HTR-8/SVneo (cell line): ENCODE data around the gene NUCKS1.

Source experiments
- DNase-seq: peaks from one replicate; pipeline ENCODE4 v3.0.0; 2011; ENCODE audit warnings: low spot score, mixed read lengths; ENCODE audit not compliant: insufficient read length
- FAIRE-seq: peaks from 2 replicates; lab custom pipeline; 2011; peaks lifted over from hg19 to GRCh38; lab: Jason Lieb, UNC

The NUCKS1 gene

DNA sequence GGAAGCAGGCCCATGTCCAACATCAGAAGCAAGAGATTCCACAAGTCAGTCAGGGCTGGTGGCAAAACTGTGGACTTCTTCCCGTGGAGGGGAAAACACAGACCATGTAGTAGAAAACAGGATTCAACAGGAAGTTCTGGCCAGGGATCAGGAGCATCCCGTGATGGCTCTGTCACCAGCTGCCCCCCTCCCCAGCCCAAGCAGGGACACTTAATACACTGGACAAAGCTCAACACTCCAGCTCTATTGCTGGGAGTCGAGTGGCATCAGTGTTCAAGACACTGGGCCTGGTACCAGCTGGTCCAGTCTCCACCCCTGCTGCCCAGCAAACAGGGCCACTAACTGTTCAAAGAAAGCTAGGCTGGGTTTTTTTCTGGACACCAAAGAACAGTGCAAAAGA lies 73.4 kb downstream of the NUCKS1 start:
- DNase-seq: no peak
- FAIRE-seq: no peak

DNA sequence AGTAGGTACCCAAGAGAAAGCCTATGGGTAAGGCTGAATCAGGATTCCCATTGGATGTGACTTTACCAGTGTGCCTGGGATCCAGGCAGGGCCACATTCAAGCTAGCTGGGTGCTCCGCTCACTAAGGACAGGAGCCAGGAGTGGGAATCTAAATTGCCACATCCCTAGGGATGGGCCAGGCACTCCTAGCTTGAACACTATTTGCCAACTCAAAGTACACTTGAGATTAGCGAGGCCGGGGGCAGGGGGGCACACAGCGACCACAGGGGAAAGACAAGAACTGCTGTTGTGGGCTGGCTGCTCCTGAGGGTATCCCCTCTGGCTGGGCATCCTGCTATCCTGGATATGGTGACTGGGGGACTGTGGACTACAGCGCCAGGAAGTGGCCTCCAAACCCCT lies 74.0 kb downstream of the NUCKS1 start:
- FAIRE-seq (no peak), DNase-seq (no peak)

DNA sequence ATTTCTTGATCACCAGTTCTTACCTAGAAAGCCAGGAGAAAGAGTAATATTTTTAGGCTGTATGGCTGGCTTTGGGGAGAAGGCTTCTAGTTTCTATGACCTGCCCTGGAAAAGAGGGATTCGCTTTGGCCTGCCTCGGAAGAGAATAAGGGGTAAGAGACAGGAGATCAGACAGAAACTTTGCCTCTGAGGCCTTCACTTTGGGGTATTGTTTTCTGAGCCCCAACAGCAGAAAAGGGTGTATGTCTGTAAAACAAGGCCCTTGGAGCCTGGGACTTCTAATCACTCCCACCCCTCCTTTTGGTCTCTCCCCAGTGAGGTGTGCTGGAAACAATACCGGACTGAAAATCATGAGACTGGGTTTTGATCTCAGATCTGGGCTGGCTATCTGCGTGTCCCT lies 74.7 kb downstream of the NUCKS1 start:
- FAIRE-seq (no peak), DNase-seq (no peak)

DNA sequence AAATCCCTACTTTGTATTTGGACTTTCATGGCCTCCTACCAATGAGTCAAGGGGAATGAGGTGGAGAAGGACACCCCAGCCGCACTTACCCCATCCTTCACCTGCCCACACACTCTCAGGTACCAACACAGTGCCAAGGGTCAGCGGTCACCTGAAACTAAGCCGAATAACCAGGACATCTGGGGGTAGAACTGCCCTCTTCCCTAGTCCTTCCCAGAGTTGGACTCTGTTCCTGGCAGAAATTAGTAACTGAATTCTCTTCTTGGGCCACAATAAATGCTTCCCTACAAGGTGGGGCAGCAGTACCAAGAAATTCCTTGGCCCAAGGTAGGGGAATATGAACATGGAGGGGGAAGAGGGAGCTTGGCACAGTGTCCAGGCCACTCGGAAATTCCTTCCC lies 77.0 kb downstream of the NUCKS1 start:
- DNase-seq (no peak), FAIRE-seq (no peak)

DNA sequence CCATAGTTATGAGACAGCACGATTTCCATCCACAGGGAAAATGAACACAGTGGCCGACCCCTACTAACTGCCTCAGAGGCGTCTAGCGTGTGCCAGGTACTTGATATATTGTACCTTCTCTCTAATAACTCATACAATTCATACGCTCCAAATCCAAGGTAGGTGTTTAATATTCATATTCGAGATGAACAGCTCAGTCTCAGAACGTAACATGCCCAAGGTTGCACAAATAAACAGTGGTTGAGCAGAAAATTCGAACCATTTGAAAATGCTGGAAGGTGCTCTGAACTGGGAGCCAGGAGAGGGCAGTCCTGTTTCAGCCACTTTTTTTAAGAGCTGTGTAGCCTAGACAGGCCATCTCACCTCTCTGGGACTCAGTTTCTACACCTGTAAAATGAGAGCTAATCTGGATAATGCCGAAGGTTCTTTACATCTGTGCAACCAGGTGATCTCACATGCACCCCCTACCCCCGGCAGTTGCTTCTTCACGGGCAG lies 77.5 kb downstream of the NUCKS1 start:
- DNase-seq (no peak), FAIRE-seq (no peak)

DNA sequence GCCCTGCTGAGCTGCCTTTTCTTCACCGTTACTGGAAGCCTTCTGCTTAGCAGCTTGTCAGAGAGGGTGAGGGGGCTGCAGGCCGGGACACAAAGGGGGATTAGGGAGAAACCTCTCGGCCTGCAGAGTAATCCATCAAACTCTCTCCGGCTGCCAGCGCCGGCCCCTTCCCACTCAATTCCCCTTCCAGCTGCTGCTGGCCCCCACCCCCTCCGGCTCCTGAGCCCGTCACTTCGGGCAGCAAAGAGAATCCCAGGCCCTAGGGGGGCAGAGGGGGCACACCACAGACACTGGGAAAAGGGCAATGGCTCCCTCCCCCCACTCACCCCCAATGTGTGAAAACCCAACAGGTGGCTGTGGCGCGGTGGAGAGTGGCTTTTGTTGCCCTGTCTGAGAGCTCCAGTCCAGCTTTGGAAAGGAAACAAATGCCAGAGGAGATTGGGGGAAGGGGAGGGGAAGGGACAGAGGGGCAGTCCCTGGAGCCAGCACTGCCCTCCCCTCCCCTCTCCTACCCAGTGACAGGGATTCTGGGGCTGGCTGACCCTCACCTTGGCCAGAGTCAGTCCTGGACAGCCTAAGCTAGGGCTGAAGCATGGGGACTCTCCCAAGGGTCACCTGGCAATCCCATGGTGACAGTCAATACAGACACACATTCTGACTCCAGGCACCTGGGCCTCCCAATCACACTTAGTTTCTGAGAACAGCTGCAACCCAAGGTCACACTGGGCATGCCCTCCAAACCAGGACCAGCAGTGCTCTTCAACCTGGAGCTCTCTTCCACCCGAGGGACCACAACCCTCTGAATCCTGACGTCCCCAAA lies 79.2 kb downstream of the NUCKS1 start:
- no peak for FAIRE-seq
- no peak for DNase-seq

DNA sequence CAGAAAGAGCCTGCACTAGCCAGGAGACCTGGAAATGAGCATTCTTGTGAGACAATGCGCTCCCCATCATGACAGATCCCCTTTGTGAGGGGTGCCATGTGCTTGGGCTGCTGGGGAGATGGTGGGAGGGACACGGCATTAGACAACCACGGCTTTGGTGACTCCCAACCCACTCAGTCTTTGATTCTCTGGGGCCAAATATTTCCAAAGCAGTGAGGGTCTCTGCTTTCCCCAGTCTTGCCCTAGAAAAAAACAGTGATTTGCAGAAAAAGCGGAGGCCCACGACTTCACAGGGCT lies 79.9 kb downstream of the NUCKS1 start:
- DNase-seq: no peak
- FAIRE-seq: no peak

DNA sequence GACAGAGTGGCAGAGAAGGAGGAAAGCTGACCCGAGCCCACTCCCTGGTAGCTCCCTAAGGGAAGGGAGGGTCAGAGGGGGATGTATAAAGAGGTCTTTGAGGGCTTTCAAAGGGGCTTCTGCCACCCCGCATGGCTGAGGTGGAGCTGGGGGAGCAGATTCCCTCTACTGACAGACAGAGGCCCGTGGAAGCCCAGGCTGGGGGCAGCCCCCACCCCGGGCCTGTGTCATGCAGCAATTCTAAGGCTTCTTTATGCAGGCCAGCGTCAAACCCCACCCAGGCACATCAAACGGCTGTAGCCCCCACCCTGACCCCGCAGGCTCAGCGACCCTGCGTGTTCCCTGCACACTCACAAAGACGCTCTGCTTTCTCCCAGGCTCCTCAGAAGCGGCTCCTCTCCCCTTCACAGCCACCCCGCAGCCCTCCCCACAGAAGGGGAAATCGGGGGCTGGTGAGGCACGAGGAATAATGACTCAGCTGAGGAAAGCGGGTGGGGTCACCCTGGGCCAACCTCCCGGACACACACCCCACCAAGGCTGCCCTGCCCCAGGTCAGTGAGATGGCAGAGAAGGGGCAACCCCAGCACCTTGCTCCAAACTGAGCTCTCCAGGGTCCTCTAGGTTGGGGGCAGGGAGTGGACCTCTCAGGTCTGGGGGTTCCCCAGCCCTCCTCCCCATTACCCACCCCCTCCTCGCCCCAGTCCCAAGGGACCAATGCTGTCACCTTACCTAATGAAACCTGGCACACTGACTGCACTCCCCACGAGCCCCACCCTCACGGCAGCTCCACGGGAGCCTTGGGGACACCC lies 80.4 kb downstream of the NUCKS1 start:
- DNase-seq (no peak), FAIRE-seq (no peak)

DNA sequence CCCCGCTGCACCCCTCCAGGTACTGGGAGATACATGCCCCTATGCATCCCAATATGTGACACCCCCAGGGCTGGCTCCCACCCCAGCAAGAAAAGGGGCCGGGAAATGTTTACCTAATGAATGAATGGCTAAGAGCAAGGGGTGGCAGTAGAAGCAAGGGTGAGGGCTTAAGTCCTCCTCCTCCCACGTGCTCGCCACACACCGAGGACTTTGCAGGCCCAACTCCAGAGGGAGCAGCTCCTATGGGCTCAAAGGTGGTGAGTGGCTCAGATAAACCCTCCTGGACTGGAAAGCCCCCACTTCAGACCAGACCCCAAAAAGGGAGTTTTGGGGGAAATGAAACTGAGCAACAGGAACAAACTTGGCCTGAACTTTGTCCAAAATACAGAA lies 81.0 kb downstream of the NUCKS1 start:
- no peak for FAIRE-seq
- DNase-seq: no peak

DNA sequence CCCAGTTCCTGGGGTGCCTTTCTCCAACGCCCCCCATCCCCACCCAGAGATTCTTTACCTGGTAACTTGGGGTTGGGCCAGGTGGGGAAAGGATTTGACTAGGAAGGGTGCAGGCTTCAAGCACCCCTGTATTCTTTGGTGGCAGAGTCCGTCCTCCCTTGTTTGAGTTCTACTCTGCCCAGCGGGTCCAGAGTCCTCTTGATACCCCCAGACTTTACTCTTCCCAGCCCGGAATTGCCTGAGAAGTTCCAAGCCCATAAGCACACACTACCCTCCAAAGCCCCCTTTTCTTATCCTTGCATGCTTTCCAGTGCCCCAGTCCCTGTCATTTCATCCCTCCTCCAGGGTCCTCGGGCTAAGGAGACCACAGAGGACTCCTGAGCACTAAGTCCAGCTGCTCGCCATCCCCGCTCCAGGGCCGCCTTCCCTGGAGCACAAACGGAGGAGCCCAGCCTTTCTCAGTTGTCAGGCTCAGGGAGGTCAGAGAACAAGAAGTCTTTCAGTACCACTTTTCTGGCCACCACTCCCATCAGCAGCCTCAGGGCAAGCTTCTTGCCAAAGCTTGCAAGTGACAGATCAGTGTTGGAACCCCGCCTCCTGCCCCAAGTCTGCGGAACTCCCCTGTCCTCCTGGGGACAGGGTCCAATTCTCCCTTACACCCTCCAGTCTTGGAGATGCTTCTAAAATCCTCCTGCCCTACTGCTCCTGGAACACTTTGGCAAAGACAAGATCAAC lies 81.9 kb downstream of the NUCKS1 start:
- DNase-seq: no peak
- FAIRE-seq: no peak

DNA sequence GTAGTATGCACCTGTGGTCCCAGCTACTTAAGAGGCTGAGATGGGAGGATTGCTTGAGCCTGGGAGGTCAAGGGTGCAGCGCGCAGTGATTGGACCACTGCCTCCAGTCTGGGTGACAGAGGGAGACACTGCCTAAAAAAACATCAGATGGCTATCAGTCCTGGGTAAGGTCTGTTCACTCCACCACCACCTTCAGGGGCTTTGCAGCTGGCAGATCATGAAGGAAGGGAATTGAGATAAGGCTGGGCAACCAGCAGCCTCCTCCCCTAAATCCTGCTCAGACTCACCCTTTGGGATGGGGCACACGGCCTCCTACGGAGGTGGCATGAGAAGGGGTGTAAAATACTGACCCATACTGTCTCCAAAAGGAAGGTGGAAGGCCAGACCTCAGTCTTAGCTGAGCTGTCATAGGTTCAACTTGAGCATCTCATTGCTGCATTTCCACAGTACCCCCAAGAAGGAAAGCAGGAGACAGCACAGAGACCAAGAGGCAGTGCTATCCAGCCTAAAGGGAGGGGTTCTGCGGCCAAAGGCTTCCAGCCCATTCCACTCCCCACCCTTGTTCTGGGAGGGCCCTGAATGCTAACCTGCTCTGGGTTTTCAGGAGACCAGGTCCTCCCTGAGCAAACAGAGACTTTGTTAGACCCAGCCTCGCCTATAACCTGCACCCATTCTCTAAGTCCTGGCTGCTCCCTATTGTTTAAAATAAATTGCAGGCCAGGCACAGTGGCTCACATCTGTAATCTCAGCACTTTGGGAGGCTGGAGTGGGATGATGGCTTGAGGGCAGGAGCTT lies 83.4 kb downstream of the NUCKS1 start:
- FAIRE-seq: no peak
- DNase-seq: no peak

DNA sequence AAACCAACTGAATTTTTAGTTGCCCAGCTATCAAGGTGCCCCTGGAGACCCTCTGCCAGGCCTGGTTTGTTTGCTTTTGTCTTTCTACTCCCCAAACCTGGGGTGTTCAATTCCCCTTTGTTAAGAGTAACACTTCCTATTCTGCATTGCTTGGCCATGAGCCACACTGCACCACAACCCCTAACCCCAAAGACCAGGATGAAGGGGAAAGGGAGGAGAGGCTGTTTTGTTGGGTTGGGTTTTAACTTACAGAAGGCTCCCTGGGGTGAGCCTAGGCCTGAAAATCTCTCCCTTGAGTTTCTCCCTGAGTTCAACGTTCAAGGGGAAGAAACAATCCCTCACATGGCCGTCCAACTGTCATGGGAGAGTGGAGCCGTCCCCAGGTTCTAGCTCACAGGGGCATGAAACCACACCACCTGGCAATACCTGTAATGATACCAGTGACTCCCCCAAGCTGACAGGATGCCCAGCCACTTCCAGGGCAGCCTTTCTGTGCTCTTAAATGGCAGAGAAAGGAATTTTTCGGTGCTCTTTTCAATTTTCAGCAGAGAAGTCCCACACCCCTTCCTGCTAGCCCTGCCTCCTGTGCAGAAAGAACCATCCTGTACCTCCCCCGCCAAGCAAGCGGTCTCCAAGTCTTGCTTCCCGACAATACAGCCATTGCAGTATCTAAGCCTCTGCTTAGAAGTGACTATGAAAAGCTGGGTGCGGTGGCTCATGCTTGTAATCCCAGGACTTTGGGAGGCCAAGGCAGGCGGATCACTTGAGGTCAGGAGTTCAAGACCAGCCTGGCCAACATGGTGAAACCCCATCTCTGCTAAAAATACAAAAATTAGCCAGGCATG lies 84.6 kb downstream of the NUCKS1 start:
- no peak for FAIRE-seq
- DNase-seq: no peak

DNA sequence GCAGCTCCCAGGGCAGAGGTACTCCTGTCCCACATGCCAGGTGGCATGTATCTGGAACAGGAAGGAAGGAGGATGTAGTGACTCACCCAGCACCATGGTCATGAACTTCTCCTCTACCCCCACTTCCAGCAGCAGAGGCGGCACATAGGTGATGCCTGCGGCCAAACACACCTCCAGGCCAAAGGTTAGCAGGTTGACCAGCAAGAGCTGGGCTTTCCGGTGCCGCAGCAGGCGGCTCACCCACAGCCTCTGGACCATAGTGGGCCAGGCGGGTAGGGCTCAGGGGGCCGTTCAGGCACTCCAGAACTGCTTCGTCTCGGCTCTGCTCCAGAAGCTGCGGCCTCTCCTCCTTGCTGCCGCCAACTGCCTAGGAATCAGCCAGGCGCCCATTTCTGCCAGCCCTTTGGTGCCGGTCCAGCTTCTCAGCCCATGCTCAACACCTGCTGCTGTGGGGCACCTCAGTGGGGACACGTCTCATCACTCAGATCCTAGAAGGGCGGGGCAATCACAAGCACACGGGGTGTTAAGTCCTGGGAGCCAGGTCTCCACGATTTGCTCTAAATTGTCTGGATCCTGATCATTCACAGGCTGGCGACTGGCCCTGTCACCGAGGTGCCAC lies 85.5 kb downstream of the NUCKS1 start:
- no peak for DNase-seq

DNA sequence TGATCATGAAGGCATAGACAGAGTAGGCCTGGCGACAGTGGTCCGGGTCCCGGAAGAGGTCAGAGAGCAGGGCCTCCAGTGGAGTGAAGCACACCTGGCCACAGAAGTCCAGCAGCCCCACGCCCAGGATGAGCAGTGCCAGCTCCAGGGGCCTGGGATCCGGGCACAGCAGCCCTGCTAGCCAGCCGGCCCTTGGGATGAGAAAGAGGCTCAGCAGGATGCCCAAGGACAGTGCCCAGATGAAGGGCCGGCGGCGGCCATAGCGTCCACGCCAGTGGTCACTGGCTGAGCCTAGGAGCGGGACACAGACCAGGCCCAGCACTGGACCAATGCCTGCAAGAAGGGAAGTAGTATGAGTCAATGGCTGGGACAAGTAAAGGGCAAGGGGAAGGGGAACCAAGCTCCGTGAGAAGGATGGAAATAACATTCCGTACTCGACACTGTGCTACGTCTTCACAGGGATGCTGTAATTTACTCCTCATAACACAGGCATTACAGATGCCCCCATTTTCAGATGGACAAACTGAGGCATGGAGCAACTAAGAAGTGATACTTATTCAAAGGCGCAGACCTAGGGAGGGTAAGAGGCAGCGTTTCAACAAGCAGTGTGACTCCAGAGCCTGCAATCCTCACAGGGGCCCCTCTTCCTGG lies 86.6 kb downstream of the NUCKS1 start:
- DNase-seq: no peak
- no peak for FAIRE-seq

More for the DNA sequence above, 85.5 kb downstream of the NUCKS1 start:
- no peak for FAIRE-seq
